Measurements from ENCODE around the gene UBE3C.
"Not testable (repeated sequence)": the region's sequence is repeated elsewhere in the genome, so short reads cannot be mapped to it uniquely, and the experiment has no call there.

- not testable (repeated sequence) for TF ChIP-seq EZH2phosphoT487 (IDR thresholded peaks at IDR 0.05; ENCODE audit: insufficient read depth, low read depth); EZH2 (IDR thresholded peaks at IDR 0.05; ENCODE audit: insufficient read depth, poor library complexity, severe bottlenecking)
These were observed 38.7 kb upstream of the UBE3C start for GRCh38 chr7:157100005-157100404.
